NCI-H460 (cell line): ENCODE measurements around the gene BRIP1. TPM values are rescaled to one million over a fixed set of nuclear protein-coding genes. Genes with fewer than 3 reads are reported as not detected.
"Not testable (repeated sequence)": the region's sequence is repeated elsewhere in the genome, so short reads cannot be mapped to it uniquely, and the experiment has no call there.

Experiments used
- DNase-seq: peaks from one replicate; pipeline ENCODE4 v3.0.0-alpha.2; 2016; ENCODE audit warnings: low read depth; ENCODE audit errors: extremely low read depth
- total RNA-seq: library from RNA; depleted of rRNA; stranded (reverse); fragments of >200 nt; shearing (Covaris generic); gene quantifications from 2 replicates; pipeline ENCODE4 v1.2.3, GENCODE V29; 2014

BRIP1 gene
- total RNA-seq, 1 experiment from 2014 or later: 4.8 TPM

DNA sequence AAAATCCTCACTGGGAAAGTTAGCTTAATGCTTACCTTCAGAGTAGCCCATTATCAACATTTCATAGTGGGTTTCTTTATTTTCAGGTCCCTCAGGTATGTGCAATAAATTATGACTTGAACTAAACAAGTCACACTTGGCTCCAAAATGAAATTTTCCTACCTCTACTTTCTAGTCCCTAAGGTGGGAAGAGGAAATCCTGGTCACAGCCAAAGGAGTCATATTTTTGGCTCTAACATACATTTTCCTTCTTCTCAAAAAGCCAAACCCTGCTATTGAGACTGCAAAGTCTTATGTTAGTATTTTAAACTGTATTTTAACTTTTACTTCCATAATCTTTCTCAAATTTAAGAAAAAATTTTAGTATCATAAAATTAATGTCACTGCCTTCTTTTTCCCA is 128.9 kb downstream of the BRIP1 start:
- no peak for DNase-seq

DNA sequence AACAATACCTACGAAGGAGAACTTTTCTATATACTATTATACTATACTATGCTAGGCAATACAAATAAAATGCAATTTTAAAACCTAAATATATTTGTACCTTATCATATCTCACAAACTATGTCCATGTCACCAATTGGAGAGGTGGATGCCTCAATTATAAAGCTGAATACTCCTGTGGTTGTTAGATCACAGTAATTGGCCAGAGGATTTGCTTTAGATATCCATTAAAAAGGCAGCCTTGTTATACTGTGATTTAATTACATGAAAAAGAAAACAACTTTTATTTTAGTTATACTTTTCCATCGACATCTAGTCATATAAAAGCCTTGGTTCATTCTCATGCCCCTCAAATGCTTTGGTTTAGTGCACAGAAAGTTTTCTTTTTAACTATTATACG is 129.3 kb downstream of the BRIP1 start:
- no peak for DNase-seq

DNA sequence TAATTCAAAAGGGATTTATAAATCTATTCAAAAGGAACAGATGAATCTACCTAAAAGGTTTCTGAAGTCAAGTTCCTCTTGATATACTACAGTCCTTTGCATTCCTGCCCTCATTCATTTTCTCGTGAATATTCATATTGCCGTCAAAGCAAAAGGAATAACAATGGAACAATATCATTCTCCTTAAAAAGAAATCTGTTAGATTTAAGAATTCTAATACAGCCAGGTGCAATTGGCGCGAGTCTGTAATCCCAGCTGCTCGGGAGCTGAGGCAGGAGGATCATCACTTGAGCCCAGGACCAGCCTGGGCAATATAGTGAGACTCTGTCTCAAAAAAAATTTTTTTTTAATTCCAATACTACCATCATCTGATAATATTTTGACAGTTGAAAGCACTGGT is 130.3 kb downstream of the BRIP1 start:
- DNase-seq: no peak

DNA sequence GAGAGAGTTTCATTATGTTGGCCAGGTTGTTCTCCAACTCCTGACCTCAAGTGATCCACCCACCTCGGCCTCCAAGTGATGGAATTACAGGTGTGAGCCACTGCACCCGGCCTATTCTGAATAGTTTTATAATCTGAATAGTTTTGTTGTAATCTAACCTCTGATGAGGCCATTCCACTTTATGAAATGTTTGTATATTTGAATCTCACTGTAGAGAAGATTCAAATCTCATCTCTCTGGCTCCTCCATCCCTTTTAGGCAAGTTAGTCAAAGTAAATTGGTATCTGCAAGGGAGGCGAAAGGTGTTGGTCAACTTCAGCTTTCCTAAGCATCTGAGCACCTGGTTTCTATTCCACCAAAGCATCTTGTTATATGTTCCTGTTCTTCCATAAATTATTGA is 131.2 kb downstream of the BRIP1 start:
- DNase-seq: no peak

DNA sequence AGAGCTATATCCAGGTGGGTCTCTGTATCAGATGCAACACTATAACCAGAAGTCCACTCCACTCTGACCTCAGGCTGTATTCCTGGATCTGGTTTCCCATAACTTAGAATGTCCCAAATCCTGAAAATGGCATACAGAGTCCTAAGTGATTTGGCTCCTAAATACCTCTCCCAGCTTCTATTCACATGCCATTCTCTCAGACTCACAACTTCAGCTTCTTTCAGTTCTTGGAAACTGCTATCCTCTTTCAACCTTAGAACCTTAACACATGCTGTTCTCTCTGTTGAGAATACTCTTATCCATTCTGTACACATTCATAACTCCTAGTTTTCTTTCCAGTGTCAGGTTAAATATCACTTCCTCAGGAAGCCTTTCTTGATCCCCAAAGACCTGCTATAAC is 132.0 kb downstream of the BRIP1 start:
- DNase-seq: no peak

DNA sequence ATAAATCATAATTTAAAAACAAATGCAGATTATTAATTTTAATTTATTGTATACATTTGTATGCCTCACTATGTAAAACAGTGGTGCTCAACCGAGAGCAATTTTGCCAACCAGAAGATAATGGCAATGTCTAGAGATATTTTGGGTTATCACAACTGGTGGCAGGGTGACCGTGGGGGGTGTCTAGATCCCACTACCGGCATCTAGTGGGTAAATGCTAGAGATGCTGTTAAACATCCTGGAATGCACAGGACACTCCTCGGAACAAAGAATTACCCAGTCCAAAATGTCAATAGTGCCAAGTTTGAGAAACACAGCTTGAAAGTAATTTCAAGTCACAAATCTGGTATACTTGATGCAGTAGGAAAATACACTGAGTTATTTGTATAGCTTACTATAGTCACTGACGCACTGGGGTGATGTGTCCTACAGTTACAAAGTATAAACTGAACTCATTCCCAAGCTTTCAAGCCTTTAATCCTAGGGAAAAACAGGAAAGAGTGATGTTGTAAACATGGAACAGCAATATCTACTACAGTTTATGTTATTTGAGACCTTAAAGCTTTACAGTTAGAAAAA is 133.5 kb downstream of the BRIP1 start:
- DNase-seq: no peak

DNA sequence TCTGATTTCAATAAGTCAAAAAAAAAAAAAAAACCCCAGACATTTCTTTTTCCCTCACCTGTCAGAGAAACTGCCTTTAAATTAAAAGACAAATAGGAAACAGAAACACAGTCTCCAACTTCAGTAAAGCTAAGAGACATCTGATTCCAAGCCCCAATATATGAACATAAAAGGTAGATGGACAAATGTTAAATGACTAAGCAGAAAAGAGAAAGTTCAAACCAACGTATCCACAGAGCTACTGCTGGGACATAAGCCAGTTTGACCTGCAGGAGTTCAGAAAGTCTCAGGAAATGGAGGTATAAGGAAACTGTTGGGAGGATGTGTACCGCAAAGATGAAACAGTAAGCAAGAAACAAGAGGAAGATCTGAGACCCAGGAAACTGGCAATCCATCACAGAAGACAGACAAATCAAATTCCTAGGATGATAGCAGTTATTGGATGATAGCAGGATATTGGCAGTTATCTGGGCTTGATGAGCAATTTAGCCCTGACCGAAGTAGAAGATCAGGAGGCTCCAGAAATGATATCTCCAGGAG is 135.0 kb downstream of the BRIP1 start:
- DNase-seq: no peak

- not testable (repeated sequence) for DNase-seq
These were observed 135.5 kb downstream of the BRIP1 start for GRCh38 chr17:61727798-61728197.

- DNase-seq: no peak
These were observed 136.4 kb downstream of the BRIP1 start for GRCh38 chr17:61726977-61727376.

DNA sequence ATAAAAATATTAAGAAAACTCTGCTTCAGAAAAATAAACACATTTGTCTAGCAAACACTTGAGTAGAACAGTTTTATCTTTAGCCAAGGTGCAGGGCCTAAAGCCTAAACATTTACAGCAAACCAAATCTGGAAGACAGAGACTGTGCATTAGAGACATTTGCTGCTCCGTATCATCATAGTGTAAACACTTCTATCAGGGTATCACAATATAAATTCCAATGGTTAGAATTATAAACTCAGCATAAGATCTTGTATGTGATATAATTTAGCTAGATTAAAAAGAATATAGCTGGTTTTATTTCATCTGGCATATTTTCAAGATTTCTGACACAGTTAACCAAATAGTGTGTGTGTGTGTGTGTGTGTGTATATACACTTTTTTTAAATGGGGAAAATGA is 138.6 kb downstream of the BRIP1 start:
- no peak for DNase-seq

GRCh38 chr17:61723914-61724313 is 139.4 kb downstream of the BRIP1 start:
- DNase-seq: no peak

DNA sequence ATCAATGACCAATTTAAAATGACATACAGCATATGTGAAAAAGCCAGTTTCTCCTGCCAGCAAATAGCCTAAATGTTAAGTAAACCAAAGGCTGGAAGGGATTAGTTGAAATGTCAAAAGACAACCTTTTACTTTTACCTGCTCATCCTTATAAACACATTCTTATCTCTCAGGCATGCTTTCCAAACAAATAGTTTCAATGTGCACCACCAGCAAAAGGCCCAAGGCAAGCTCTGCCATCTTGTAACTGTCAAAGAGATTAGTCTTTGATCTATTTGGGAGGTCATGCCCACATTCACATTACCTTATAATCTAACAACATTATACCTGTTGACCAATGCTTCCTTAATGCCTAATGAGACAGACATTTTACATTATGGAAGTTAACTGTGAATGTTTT is 140.1 kb downstream of the BRIP1 start:
- no peak for DNase-seq

DNA sequence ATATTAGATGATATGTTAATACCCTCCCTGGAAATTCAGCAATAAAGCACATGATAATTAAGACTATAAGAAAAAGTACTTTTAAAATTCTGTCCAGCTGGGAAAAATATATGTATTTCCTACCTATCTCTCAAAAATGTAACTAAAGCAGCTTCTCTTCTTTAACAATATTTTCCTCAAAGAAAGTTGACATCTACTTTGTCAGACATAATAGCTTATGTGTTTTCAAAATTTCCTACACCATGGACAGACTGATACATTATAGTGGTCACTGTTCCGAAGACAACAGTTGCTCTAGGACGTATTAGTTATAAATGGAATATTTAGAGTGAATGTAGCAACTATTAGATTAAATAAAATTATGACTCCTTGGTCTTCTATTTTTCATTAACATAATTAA is 140.9 kb downstream of the BRIP1 start:
- no peak for DNase-seq

DNA sequence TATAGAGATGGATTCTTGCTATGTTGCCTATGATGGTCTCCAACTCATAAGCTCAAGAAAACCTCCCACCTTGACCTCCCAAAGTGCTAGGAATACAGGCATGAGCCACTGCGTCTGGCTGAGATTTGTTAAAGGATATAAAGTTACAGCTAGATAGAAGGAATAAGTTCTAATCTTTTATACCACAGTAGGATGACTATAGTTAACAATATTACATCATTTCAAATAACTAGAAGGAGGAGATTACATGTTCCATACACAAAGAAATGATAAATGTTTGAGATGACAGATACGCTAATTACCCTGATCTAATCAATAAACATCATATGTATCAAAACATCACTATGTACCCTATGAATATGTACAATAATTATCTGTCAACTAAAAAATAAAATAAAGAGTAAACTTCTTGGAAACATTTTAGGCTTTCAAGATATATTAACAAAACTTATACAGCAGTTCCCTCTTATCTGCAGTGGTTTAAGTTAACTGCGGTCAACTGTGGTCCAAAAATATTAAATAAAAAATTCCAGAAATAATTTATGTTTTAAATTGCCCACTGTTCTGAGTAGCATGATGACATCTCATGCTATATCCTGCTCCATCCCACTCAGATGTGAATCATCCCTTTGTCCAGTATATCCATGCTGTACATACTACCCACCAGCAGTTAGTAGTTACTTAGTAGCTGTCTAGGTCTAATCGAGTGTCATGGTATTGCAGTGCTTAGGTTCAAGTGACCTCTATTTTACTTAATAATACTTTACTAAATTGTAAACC is 143.1 kb downstream of the BRIP1 start:
- DNase-seq: no peak

DNA sequence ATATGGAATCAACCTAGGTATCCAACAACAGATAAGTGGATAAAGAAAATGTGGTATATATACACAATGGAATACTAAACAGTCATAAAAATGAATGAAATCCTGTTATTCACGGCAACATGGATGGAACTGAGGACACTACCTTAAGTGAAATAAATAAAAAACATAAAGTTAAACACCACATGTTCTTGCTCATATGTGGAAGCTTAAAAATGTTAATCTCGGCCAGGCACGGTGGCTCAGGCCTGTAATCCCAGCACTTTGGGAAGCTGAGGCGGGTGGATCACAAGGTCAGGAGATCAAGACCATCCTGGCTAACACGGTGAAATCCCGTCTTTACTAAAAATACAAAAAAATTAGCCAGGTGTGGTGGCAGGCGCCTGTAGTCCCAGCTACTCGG is 144.1 kb downstream of the BRIP1 start:
- DNase-seq: not testable (repeated sequence)

- DNase-seq: no peak
These were observed 145.3 kb downstream of the BRIP1 start for GRCh38 chr17:61718022-61718421.

GRCh38 chr17:61717352-61717751 is 146.0 kb downstream of the BRIP1 start:
- no peak for DNase-seq

GRCh38 chr17:61716225-61716829 is 147.0 kb downstream of the BRIP1 start:
- no peak for DNase-seq

GRCh38 chr17:61715348-61715747 is 148.0 kb downstream of the BRIP1 start:
- no peak for DNase-seq

- DNase-seq: no peak
These were observed 149.0 kb downstream of the BRIP1 start for GRCh38 chr17:61714300-61714699.

DNA sequence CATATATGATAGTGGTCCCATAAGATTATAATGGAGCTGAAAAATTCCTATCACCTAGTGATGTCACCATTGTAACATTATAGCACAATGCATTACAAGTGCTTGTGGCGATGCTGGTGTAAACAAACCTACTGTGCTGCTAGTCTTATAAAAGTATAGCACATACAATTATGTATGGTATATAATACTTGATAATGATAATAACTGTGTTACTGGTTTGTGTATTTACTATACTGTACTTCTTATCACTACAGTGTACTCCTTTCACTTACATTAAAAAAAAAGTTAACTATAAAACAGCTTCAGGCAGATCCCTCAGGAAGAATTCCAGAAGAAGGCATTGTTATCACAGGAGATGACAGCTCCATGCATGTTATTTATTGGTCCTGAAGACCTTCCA is 150.3 kb downstream of the BRIP1 start:
- no peak for DNase-seq

GRCh38 chr17:61710546-61710945 is 152.8 kb downstream of the BRIP1 start:
- DNase-seq: no peak
